Activated B cell treated with CpG ODN at 0.5 μM for 24 hours (primary cell): ENCODE data around the gene KIAA0040. TPM values are rescaled to one million over a fixed set of nuclear protein-coding genes. Genes with fewer than 3 reads are reported as not detected.

Source experiments
- ATAC-seq: fragments of 200-7000 bp; cut with Tn5 transposase; one replicate; pipeline ENCODE4 v1.10.0; 2021; ENCODE audit warnings: low read depth, mild to moderate bottlenecking, moderate library complexity
- CTCF ChIA-PET: fragments of 350-600 bp; sonication (Branson Sonifier 250); formaldehyde crosslinking; loops from one replicate; lab custom pipeline; 2021; ENCODE audit warnings: antibody characterized with exemption; lab: Charles Lee
- POLR2A ChIA-PET: fragments of 350-600 bp; sonication (Branson Sonifier 250); formaldehyde crosslinking; loops from one replicate; lab custom pipeline; 2021; ENCODE audit warnings: antibody characterized with exemption; lab: Charles Lee
- DNase-seq: peaks from one replicate; pipeline ENCODE4 v3.0.0; 2022
- H3K27ac Mint-ChIP-seq: one replicate; pipeline ENCODE4 v1.8.0; 2020; ENCODE audit warnings: mixed read lengths
- H3K27me3 Mint-ChIP-seq: one replicate; pipeline ENCODE4 v1.8.0; 2021; ENCODE audit warnings: mixed read lengths
- H3K36me3 Mint-ChIP-seq: one replicate; pipeline ENCODE4 v1.8.0; 2021; ENCODE audit warnings: low read depth, mixed read lengths
- H3K4me1 Mint-ChIP-seq: one replicate; pipeline ENCODE4 v1.8.0; 2021; ENCODE audit warnings: mixed read lengths
- H3K4me3 Mint-ChIP-seq: one replicate; pipeline ENCODE4 v1.8.0; 2020; ENCODE audit warnings: mild to moderate bottlenecking, mixed read lengths
- H3K9me3 Mint-ChIP-seq: one replicate; pipeline ENCODE4 v1.8.0; 2020; ENCODE audit warnings: mixed read lengths
- CTCF ChIP-seq: fragments of 200-600 bp; IDR thresholded peaks from one replicate; pipeline ENCODE4 v1.8.0; 2022; ENCODE audit warnings: antibody characterized with exemption, mild to moderate bottlenecking
- intact Hi-C: fragments of 100-400 bp; cut with micrococcal nuclease; formaldehyde crosslinking; loops from one replicate; pipeline ENCODE4 v1.15.1; 2024
- total RNA-seq: library from RNA; stranded (reverse); gene quantifications from 2 replicates; pipeline ENCODE4 v1.2.3, GENCODE V29; 2022

KIAA0040 gene
- total RNA-seq = 55.5 and 57.2 TPM in 2 replicates

GRCh38 chr1:175192630-175193526, at the start of gene KIAA0040:
Gene KIAA0040, minus strand, starts transcription at chr1:175192776. Its CDS starts 31,763 bp downstream, at chr1:175161013.
- Mint-ChIP-seq H3K27me3 (no peaks in the 10 kb centered on the region), H3K4me1 (peaks cover 92% of the 10 kb centered on the region), H3K27ac (peak within 1 kb of the TSS; percentile 97), H3K4me3 (peak within 1 kb of the TSS; percentile 99), H3K36me3 (peaks cover 32% of the 10 kb centered on the region), H3K9me3 (no peaks in the 10 kb centered on the region)
- intact Hi-C loops = loop anchor here (1.0 to 5.0 kb wide), 3 partner anchors 16 to 1014 kb away; partner anchors contain the start of gene COP1
- ChIA-PET CTCF (interaction anchor here (0.9 to 4.0 kb wide), 6 partner anchors 10 to 126 kb away, joined by 3 to 18 read pairs (median 4); no protein-coding TSS in a partner anchor), POLR2A (interaction anchor here (0.7 to 6.7 kb wide), 13 partner anchors 8 to 1036 kb away, joined by 3 to 64 read pairs (median 6); no protein-coding TSS in a partner anchor)
- no peak for TF ChIP-seq CTCF
- peak; percentile 53 for ATAC-seq
- peak; percentile 54 for DNase-seq

GRCh38 chr1:175237389-175237788, 44.8 kb upstream of the KIAA0040 start:
- intact Hi-C loops = loop anchor here (1.0 kb wide), 1 partner anchor 12 kb away; no protein-coding TSS in a partner anchor
- Mint-ChIP-seq H3K9me3 (peaks cover 6% of the 10 kb centered on the region), H3K4me3 (peak overlapping the region; percentile 63), H3K27me3 (no peaks in the 10 kb centered on the region), H3K4me1 (peaks cover 67% of the 10 kb centered on the region), H3K36me3 (peaks cover 14% of the 10 kb centered on the region), H3K27ac (peak overlapping the region; percentile 83)
- ChIA-PET CTCF (no interaction called here), POLR2A (no interaction called here)
- TF ChIP-seq CTCF = no peak
- no peak for DNase-seq
- ATAC-seq = peak; percentile 58

- ATAC-seq (no peak), DNase-seq (no peak)
- intact Hi-C loops = no loop called here
- Mint-ChIP-seq H3K4me1 (peaks cover 84% of the 10 kb centered on the region), H3K4me3 (no peak overlapping the region), H3K27me3 (no peaks in the 10 kb centered on the region), H3K27ac (peak overlapping the region; percentile 83), H3K9me3 (peaks cover 6% of the 10 kb centered on the region), H3K36me3 (peaks cover 14% of the 10 kb centered on the region)
- ChIA-PET CTCF (interaction anchor here (1.3 to 1.6 kb wide), 2 partner anchors 83 to 84 kb away, joined by 3 to 4 read pairs; no protein-coding TSS in a partner anchor), POLR2A (interaction anchor here (1.2 kb wide), 1 partner anchor 26 kb away, joined by 3 read pairs; no protein-coding TSS in a partner anchor)
- no peak for TF ChIP-seq CTCF
These were observed 42.1 kb upstream of the KIAA0040 start for GRCh38 chr1:175234639-175235038.

GRCh38 chr1:175232335-175232734, 39.8 kb upstream of the KIAA0040 start:
- CTCF ChIA-PET = interaction anchor here (1.4 kb wide), 1 partner anchor 77 kb away, joined by 4 read pairs; no protein-coding TSS in a partner anchor

More at GRCh38 chr1:175232335-175232734, 39.8 kb upstream of the KIAA0040 start:
- intact Hi-C loops = no loop called here
- peaks cover 9% of the 10 kb centered on the region for H3K36me3 Mint-ChIP-seq
- no peak for DNase-seq
- peaks cover 3% of the 10 kb centered on the region for H3K9me3 Mint-ChIP-seq
- no peaks in the 10 kb centered on the region for H3K27me3 Mint-ChIP-seq
- H3K4me1 Mint-ChIP-seq = peaks cover 88% of the 10 kb centered on the region
- TF ChIP-seq CTCF = no peak
- H3K27ac Mint-ChIP-seq = no peak overlapping the region
- H3K4me3 Mint-ChIP-seq = no peak overlapping the region
- no peak for ATAC-seq
- POLR2A ChIA-PET = no interaction called here
